Activated CD8-positive, alpha-beta memory T cell treated with anti-CD3 and anti-CD28 coated beads, Interleukin-2, amount 50 U/mL, for 4 hours (primary cell): Measurements from ENCODE around the gene TMEM181.
"Not testable (repeated sequence)": the region's sequence is repeated elsewhere in the genome, so short reads cannot be mapped to it uniquely, and the experiment has no call there.

Experiments used
- DNase-seq: peaks from one replicate; pipeline ENCODE4 v3.0.0-alpha.2; 2020

TMEM181 gene

GRCh38 chr6:158624684-158625682 lies 65.1 kb downstream of the TMEM181 start:
- DNase-seq, result no peak

GRCh38 chr6:158625881-158626305 lies 66.0 kb downstream of the TMEM181 start:
- DNase-seq, result no peak

GRCh38 chr6:158626360-158627167 lies 66.7 kb downstream of the TMEM181 start:
- no peak for DNase-seq

GRCh38 chr6:158627168-158627939 lies 67.5 kb downstream of the TMEM181 start:
- no peak for DNase-seq

- no peak for DNase-seq
Observed at GRCh38 chr6:158627940-158628211, 68.0 kb downstream of the TMEM181 start.

GRCh38 chr6:158628542-158628941 lies 68.7 kb downstream of the TMEM181 start:
- DNase-seq, result no peak

GRCh38 chr6:158629367-158630221 lies 69.7 kb downstream of the TMEM181 start:
- peak; percentile 44 for DNase-seq

- no peak for DNase-seq
Observed at GRCh38 chr6:158630938-158631616, 71.2 kb downstream of the TMEM181 start.

GRCh38 chr6:158631678-158632537 lies 72.0 kb downstream of the TMEM181 start:
- no peak for DNase-seq

GRCh38 chr6:158632538-158633119 lies 72.7 kb downstream of the TMEM181 start:
- not testable (repeated sequence) for DNase-seq

GRCh38 chr6:158633127-158633526 lies 73.2 kb downstream of the TMEM181 start:
- no peak for DNase-seq

GRCh38 chr6:158634695-158635426 lies 75.0 kb downstream of the TMEM181 start:
- no peak for DNase-seq

- DNase-seq, result no peak
Observed at GRCh38 chr6:158635427-158636073, 75.7 kb downstream of the TMEM181 start.

GRCh38 chr6:158636778-158637177 lies 76.9 kb downstream of the TMEM181 start:
- no peak for DNase-seq

GRCh38 chr6:158638324-158638854 lies 78.5 kb downstream of the TMEM181 start:
- DNase-seq, result no peak

GRCh38 chr6:158639056-158639455 lies 79.2 kb downstream of the TMEM181 start:
- no peak for DNase-seq

GRCh38 chr6:158640519-158640918 lies 80.6 kb downstream of the TMEM181 start:
- no peak for DNase-seq

GRCh38 chr6:158642097-158642601 lies 82.3 kb downstream of the TMEM181 start:
- no peak for DNase-seq
